Stomach (tissue), 9 donors: ENCODE results near the gene PDE4DIP. TPM values are rescaled to one million over a fixed set of nuclear protein-coding genes. Genes with fewer than 3 reads are reported as not detected.
"Not testable (repeated sequence)": the region's sequence is repeated elsewhere in the genome, so short reads cannot be mapped to it uniquely, and the experiment has no call there.

Experiments used
- DNase-seq, 2 donors: peaks; one replicate each; pipeline versions ENCODE4 v3.0.0 to v3.0.0-alpha.2; 2013 to 2019
- H3K27ac ChIP-seq, 5 donors: fragments of 200-600 bp in 4 of 5; sonication (generic) in 4 of 5; one replicate each; pipeline ENCODE4 v1.5.1; 2013 to 2019; ENCODE audit warnings: mild to moderate bottlenecking in 1 of 5, moderate library complexity in 1 of 5
- H3K27me3 ChIP-seq, 3 donors: fragments of 200-600 bp; sonication (generic); one replicate each; pipeline ENCODE4 v1.5.1; 2017 to 2019; ENCODE audit warnings: mixed run types in 1 of 3
- H3K36me3 ChIP-seq, 4 donors: fragments of 200-600 bp; sonication (generic); 1 replicate in 3 of 4; 2 replicates in 1 of 4; pipeline ENCODE4 v1.5.1; 2016 to 2019
- H3K4me1 ChIP-seq, 4 donors: fragments of 200-600 bp; sonication (generic); one replicate each; pipeline ENCODE4 v1.5.1; 2016 to 2019
- H3K4me3 ChIP-seq, 4 donors: fragments of 200-600 bp; sonication (generic) in 3 of 4; one replicate each; pipeline ENCODE4 v1.5.1; 2016 to 2019; ENCODE audit warnings: mild to moderate bottlenecking in 1 of 4
- H3K9me3 ChIP-seq, 4 donors: fragments of 200-600 bp; sonication (generic); one replicate each; pipeline ENCODE4 v1.5.1; 2016 to 2019
- WGBS, 5 donors: extraction: QIAGEN DNeasy Blood & Tissue Kit in 3 of 5; methylation state at CpG; one replicate each; pipeline versions ENCODE4 v1.1.5 to v1.1.7; 2013 to 2018; 5-methylcytosine and 5-hydroxymethylcytosine counted together
- intact Hi-C: fragments of 100-400 bp; cut with DNase I; formaldehyde crosslinking; loops from one replicate; pipeline ENCODE4 v1.15.1; 2023; ENCODE audit warnings: low total_unique reads
- polyA plus RNA-seq, 3 donors: library from polyadenylated mRNA; stranded (reverse); fragments of 200-250 nt; gene quantifications; one replicate each; pipeline ENCODE4 v1.2.3, GENCODE V29; 2013
- total RNA-seq, 5 donors: library from RNA; depleted of rRNA; stranded (reverse); fragments of >200 nt; gene quantifications; one replicate each; pipeline versions ENCODE4 v1.1.0 to v1.2.3, GENCODE V29; 2014 to 2016
- donor health status: healthy with polysubstance abuse.
- donor health status: Bipolar disorder and iron deficiency.
- donor health status: healthy.

The PDE4DIP gene
- total and polyA plus RNA-seq, 8 donors, result 16.5 to 210 (median 57.3) TPM

- DNase-seq, H3K9me3 ChIP-seq, H3K36me3 ChIP-seq, H3K4me1 ChIP-seq, intact Hi-C loops, H3K27me3 ChIP-seq, H3K4me3 ChIP-seq, H3K27ac ChIP-seq: not testable (repeated sequence)
- no CpG with 5 or more reads among the region's 2 CpGs for WGBS, 5 donors
Observed at GRCh38 chr1:148850347-148850746, 6.1 kb downstream of the PDE4DIP start.

- H3K9me3 ChIP-seq, H3K27ac ChIP-seq, H3K4me3 ChIP-seq, H3K27me3 ChIP-seq, DNase-seq, intact Hi-C loops, H3K4me1 ChIP-seq, H3K36me3 ChIP-seq: not testable (repeated sequence)
Observed at GRCh38 chr1:148850840-148851239, 6.6 kb downstream of the PDE4DIP start.

- H3K27ac ChIP-seq, H3K4me1 ChIP-seq, intact Hi-C loops, H3K27me3 ChIP-seq, DNase-seq, H3K36me3 ChIP-seq, H3K4me3 ChIP-seq, H3K9me3 ChIP-seq: not testable (repeated sequence)
- WGBS, 5 donors, result no CpG with 5 or more reads among the region's 2 CpGs
Observed at GRCh38 chr1:148851684-148852083, 7.5 kb downstream of the PDE4DIP start.

DNA sequence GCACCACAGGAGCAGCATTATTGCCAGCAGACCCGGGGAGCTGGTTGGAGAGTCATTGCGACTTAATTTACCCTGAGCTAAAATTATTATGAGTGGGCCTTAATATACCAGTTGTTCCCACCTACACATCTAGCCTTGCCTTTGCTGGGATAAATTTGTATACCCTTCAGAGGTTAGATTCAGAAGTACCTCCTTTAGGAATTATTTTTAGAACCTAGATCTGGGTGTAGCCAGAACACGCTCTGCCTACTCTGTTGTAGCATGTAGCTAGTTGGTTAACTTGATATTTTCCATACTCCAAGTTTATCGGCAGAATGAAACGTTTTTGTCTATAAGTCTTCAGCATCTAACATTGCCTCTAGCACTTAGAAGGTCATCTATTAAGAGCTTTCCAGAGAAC is 9.1 kb downstream of the PDE4DIP start:
- WGBS, 5 donors, result no CpG with 5 or more reads among the region's 5 CpGs
- H3K36me3 ChIP-seq, H3K9me3 ChIP-seq, H3K4me3 ChIP-seq, DNase-seq, H3K4me1 ChIP-seq, H3K27ac ChIP-seq, intact Hi-C loops, H3K27me3 ChIP-seq: not testable (repeated sequence)

- H3K27me3 ChIP-seq, H3K36me3 ChIP-seq, H3K4me3 ChIP-seq, DNase-seq, H3K27ac ChIP-seq, H3K9me3 ChIP-seq, intact Hi-C loops, H3K4me1 ChIP-seq: not testable (repeated sequence)
- WGBS, 5 donors, result no CpG with 5 or more reads among the region's 6 CpGs
Observed at GRCh38 chr1:148854063-148854462, 9.8 kb downstream of the PDE4DIP start.

GRCh38 chr1:148855367-148855766 is 11.1 kb downstream of the PDE4DIP start:
- H3K4me3 ChIP-seq, DNase-seq, H3K27me3 ChIP-seq, H3K36me3 ChIP-seq, H3K9me3 ChIP-seq, H3K27ac ChIP-seq, intact Hi-C loops, H3K4me1 ChIP-seq: not testable (repeated sequence)
- WGBS, 5 donors, result no CpG with 5 or more reads among the region's 5 CpGs

DNA sequence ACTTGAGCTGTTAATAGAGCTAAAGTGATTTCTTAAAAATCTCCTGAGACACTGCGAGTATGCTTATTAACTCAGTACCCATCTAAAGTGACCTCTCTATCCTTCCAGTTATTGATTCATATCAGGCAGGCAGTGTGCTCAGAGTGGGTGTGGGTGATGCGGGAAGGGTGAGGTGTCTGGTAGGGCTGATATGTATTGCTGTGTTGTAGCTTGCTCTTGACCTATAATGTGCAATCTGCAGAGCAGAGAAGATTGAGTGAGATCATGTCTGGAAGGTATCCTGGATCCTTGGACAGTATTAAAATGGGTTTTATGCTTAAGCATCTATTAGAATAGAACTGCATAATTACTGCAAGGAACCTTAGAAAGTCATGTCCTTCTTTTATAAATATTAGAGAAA is 15.8 kb downstream of the PDE4DIP start:
- intact Hi-C loops, result not testable (repeated sequence)

GRCh38 chr1:148860579-148861259 is 16.5 kb downstream of the PDE4DIP start:
- H3K36me3 ChIP-seq, H3K4me1 ChIP-seq, intact Hi-C loops, H3K4me3 ChIP-seq, H3K27ac ChIP-seq, DNase-seq, H3K27me3 ChIP-seq, H3K9me3 ChIP-seq: not testable (repeated sequence)
- WGBS, 5 donors, result no CpG with 5 or more reads among the region's 6 CpGs

More for the DNA sequence above, 15.8 kb downstream of the PDE4DIP start:
- not testable (repeated sequence) for H3K36me3 ChIP-seq, H3K27ac ChIP-seq, H3K4me3 ChIP-seq, H3K4me1 ChIP-seq, H3K9me3 ChIP-seq, H3K27me3 ChIP-seq, DNase-seq
- no CpG with 5 or more reads among the region's 2 CpGs for WGBS, 5 donors

DNA sequence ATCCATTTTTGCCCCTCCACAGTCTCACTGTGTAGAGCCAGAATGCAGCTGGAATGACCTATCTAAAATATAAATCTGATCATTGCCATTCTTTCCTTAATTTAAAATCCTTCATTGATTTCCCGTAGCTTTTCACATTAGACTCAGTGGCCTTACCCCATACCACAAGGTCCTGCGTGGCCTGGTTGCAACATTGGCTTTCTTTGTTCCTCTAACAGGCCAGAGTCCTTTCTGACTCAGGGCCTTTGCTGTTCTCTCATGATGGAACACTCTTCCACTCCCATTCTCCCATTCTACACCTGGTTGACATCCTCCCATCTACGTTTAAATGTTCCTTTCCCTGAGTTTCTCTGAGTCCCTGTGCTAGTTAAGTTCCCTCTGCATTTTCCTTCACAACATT is 18.4 kb downstream of the PDE4DIP start:
- intact Hi-C loops, H3K4me3 ChIP-seq, DNase-seq, H3K27ac ChIP-seq, H3K9me3 ChIP-seq, H3K4me1 ChIP-seq, H3K27me3 ChIP-seq, H3K36me3 ChIP-seq: not testable (repeated sequence)
- WGBS, 5 donors, result no CpG with 5 or more reads among the region's 3 CpGs

- H3K27me3 ChIP-seq, H3K4me3 ChIP-seq, H3K9me3 ChIP-seq, H3K4me1 ChIP-seq, H3K36me3 ChIP-seq, H3K27ac ChIP-seq, DNase-seq, intact Hi-C loops: not testable (repeated sequence)
- no CpG with 5 or more reads among the region's 6 CpGs for WGBS, 5 donors
Observed at GRCh38 chr1:148868924-148869633, 24.9 kb downstream of the PDE4DIP start.

- H3K9me3 ChIP-seq, H3K27ac ChIP-seq, DNase-seq, H3K36me3 ChIP-seq, H3K27me3 ChIP-seq, intact Hi-C loops, H3K4me1 ChIP-seq, H3K4me3 ChIP-seq: not testable (repeated sequence)
- WGBS, 5 donors, result 60% methylated on average over 1 of the region's 1 CpG; no CpG with 5 or more reads in 4 of the 5 donors
Observed at GRCh38 chr1:148869634-148869961, 25.4 kb downstream of the PDE4DIP start.

- H3K9me3 ChIP-seq, DNase-seq, H3K36me3 ChIP-seq, intact Hi-C loops, H3K4me3 ChIP-seq, H3K27ac ChIP-seq, H3K27me3 ChIP-seq, H3K4me1 ChIP-seq: not testable (repeated sequence)
- 14% methylated on average over 1 of the region's 5 CpGs; no CpG with 5 or more reads in 3 of the 5 donors for WGBS, 5 donors
Observed at GRCh38 chr1:148874408-148875388, 30.5 kb downstream of the PDE4DIP start.
